Activated naive CD4-positive, alpha-beta T cell treated with anti-CD3 and anti-CD28 coated beads, Interleukin-2, amount 50 U/mL, for 24 hours (primary cell): ENCODE data around the gene STPG1.

Experiments used
- H3K27ac Mint-ChIP-seq: one replicate; pipeline ENCODE4 v1.8.0; 2021; ENCODE audit warnings: mild to moderate bottlenecking, mixed read lengths
- H3K27me3 Mint-ChIP-seq: one replicate; pipeline ENCODE4 v1.8.0; 2021; ENCODE audit warnings: mixed read lengths
- H3K36me3 Mint-ChIP-seq: one replicate; pipeline ENCODE4 v1.8.0; 2021; ENCODE audit warnings: mixed read lengths
- H3K4me1 Mint-ChIP-seq: one replicate; pipeline ENCODE4 v1.8.0; 2021; ENCODE audit warnings: mixed read lengths
- H3K4me3 Mint-ChIP-seq: one replicate; pipeline ENCODE4 v1.8.0; 2021; ENCODE audit warnings: mild to moderate bottlenecking, mixed read lengths
- H3K9me3 Mint-ChIP-seq: one replicate; pipeline ENCODE4 v1.8.0; 2021; ENCODE audit warnings: mixed read lengths

Gene STPG1

GRCh38 chr1:24349891-24350290 lies 63.7 kb downstream of the STPG1 start:
- H3K9me3 Mint-ChIP-seq = no peaks in the 10 kb centered on the region
- peak overlapping the region; percentile 57 for H3K27ac Mint-ChIP-seq
- no peaks in the 10 kb centered on the region for H3K36me3 Mint-ChIP-seq
- H3K4me3 Mint-ChIP-seq = no peak overlapping the region
- no peaks in the 10 kb centered on the region for H3K27me3 Mint-ChIP-seq
- H3K4me1 Mint-ChIP-seq = peaks cover 34% of the 10 kb centered on the region

- H3K36me3 Mint-ChIP-seq = no peaks in the 10 kb centered on the region
- no peak overlapping the region for H3K4me3 Mint-ChIP-seq
- no peak overlapping the region for H3K27ac Mint-ChIP-seq
- no peaks in the 10 kb centered on the region for H3K9me3 Mint-ChIP-seq
- no peaks in the 10 kb centered on the region for H3K27me3 Mint-ChIP-seq
- H3K4me1 Mint-ChIP-seq = peaks cover 34% of the 10 kb centered on the region
These were observed 65.4 kb downstream of the STPG1 start for GRCh38 chr1:24348196-24348595.

- Mint-ChIP-seq H3K4me3 (no peak overlapping the region), H3K36me3 (no peaks in the 10 kb centered on the region), H3K27ac (no peak overlapping the region), H3K27me3 (no peaks in the 10 kb centered on the region), H3K9me3 (no peaks in the 10 kb centered on the region), H3K4me1 (peaks cover 26% of the 10 kb centered on the region)
These were observed 66.2 kb downstream of the STPG1 start for GRCh38 chr1:24347159-24347934.

GRCh38 chr1:24345334-24345733 lies 68.2 kb downstream of the STPG1 start:
- H3K27ac Mint-ChIP-seq = no peak overlapping the region
- no peaks in the 10 kb centered on the region for H3K36me3 Mint-ChIP-seq
- H3K4me1 Mint-ChIP-seq = peaks cover 11% of the 10 kb centered on the region
- H3K9me3 Mint-ChIP-seq = no peaks in the 10 kb centered on the region
- no peak overlapping the region for H3K4me3 Mint-ChIP-seq
- no peaks in the 10 kb centered on the region for H3K27me3 Mint-ChIP-seq

GRCh38 chr1:24344090-24344742 lies 69.4 kb downstream of the STPG1 start:
- H3K36me3 Mint-ChIP-seq = no peaks in the 10 kb centered on the region
- H3K4me3 Mint-ChIP-seq = no peak overlapping the region
- no peak overlapping the region for H3K27ac Mint-ChIP-seq
- H3K27me3 Mint-ChIP-seq = no peaks in the 10 kb centered on the region
- no peaks in the 10 kb centered on the region for H3K4me1 Mint-ChIP-seq
- no peaks in the 10 kb centered on the region for H3K9me3 Mint-ChIP-seq

GRCh38 chr1:24343412-24344089 lies 70.0 kb downstream of the STPG1 start:
- no peaks in the 10 kb centered on the region for H3K36me3 Mint-ChIP-seq
- no peak overlapping the region for H3K27ac Mint-ChIP-seq
- no peak overlapping the region for H3K4me3 Mint-ChIP-seq
- H3K9me3 Mint-ChIP-seq = no peaks in the 10 kb centered on the region
- H3K4me1 Mint-ChIP-seq = no peaks in the 10 kb centered on the region
- no peaks in the 10 kb centered on the region for H3K27me3 Mint-ChIP-seq

GRCh38 chr1:24341260-24341659 lies 72.3 kb downstream of the STPG1 start:
- H3K27ac Mint-ChIP-seq = no peak overlapping the region
- no peak overlapping the region for H3K4me3 Mint-ChIP-seq
- no peaks in the 10 kb centered on the region for H3K4me1 Mint-ChIP-seq
- H3K27me3 Mint-ChIP-seq = peaks cover 1% of the 10 kb centered on the region
- no peaks in the 10 kb centered on the region for H3K36me3 Mint-ChIP-seq
- no peaks in the 10 kb centered on the region for H3K9me3 Mint-ChIP-seq

GRCh38 chr1:24340770-24341169 lies 72.8 kb downstream of the STPG1 start:
- Mint-ChIP-seq H3K27me3 (peaks cover 1% of the 10 kb centered on the region), H3K36me3 (no peaks in the 10 kb centered on the region), H3K4me1 (no peaks in the 10 kb centered on the region), H3K4me3 (no peak overlapping the region), H3K27ac (no peak overlapping the region), H3K9me3 (no peaks in the 10 kb centered on the region)

GRCh38 chr1:24339996-24340395 lies 73.6 kb downstream of the STPG1 start:
- Mint-ChIP-seq H3K27ac (no peak overlapping the region), H3K4me1 (no peaks in the 10 kb centered on the region), H3K4me3 (no peak overlapping the region), H3K9me3 (no peaks in the 10 kb centered on the region), H3K36me3 (no peaks in the 10 kb centered on the region), H3K27me3 (peaks cover 1% of the 10 kb centered on the region)

- Mint-ChIP-seq H3K27ac (no peak overlapping the region), H3K27me3 (peaks cover 1% of the 10 kb centered on the region), H3K4me3 (no peak overlapping the region), H3K4me1 (no peaks in the 10 kb centered on the region), H3K36me3 (no peaks in the 10 kb centered on the region), H3K9me3 (no peaks in the 10 kb centered on the region)
These were observed 75.1 kb downstream of the STPG1 start for GRCh38 chr1:24338447-24338846.

- H3K27me3 Mint-ChIP-seq = peaks cover 1% of the 10 kb centered on the region
- no peak overlapping the region for H3K27ac Mint-ChIP-seq
- no peaks in the 10 kb centered on the region for H3K4me1 Mint-ChIP-seq
- H3K36me3 Mint-ChIP-seq = no peaks in the 10 kb centered on the region
- no peaks in the 10 kb centered on the region for H3K9me3 Mint-ChIP-seq
- H3K4me3 Mint-ChIP-seq = no peak overlapping the region
These were observed 76.1 kb downstream of the STPG1 start for GRCh38 chr1:24337455-24337854.

GRCh38 chr1:24336075-24336474 lies 77.5 kb downstream of the STPG1 start:
- Mint-ChIP-seq H3K27me3 (peaks cover 1% of the 10 kb centered on the region), H3K36me3 (no peaks in the 10 kb centered on the region), H3K4me3 (no peak overlapping the region), H3K9me3 (no peaks in the 10 kb centered on the region), H3K27ac (no peak overlapping the region), H3K4me1 (no peaks in the 10 kb centered on the region)

- H3K4me1 Mint-ChIP-seq = no peaks in the 10 kb centered on the region
- peaks cover 6% of the 10 kb centered on the region for H3K27me3 Mint-ChIP-seq
- H3K9me3 Mint-ChIP-seq = no peaks in the 10 kb centered on the region
- H3K4me3 Mint-ChIP-seq = no peak overlapping the region
- H3K27ac Mint-ChIP-seq = no peak overlapping the region
- no peaks in the 10 kb centered on the region for H3K36me3 Mint-ChIP-seq
These were observed 81.5 kb downstream of the STPG1 start for GRCh38 chr1:24331961-24332673.

GRCh38 chr1:24329797-24330543 lies 83.6 kb downstream of the STPG1 start:
- H3K27me3 Mint-ChIP-seq = peaks cover 7% of the 10 kb centered on the region
- no peaks in the 10 kb centered on the region for H3K9me3 Mint-ChIP-seq
- no peak overlapping the region for H3K4me3 Mint-ChIP-seq
- no peak overlapping the region for H3K27ac Mint-ChIP-seq
- H3K36me3 Mint-ChIP-seq = no peaks in the 10 kb centered on the region
- H3K4me1 Mint-ChIP-seq = no peaks in the 10 kb centered on the region

- H3K36me3 Mint-ChIP-seq = no peaks in the 10 kb centered on the region
- H3K4me3 Mint-ChIP-seq = no peak overlapping the region
- H3K4me1 Mint-ChIP-seq = no peaks in the 10 kb centered on the region
- no peak overlapping the region for H3K27ac Mint-ChIP-seq
- H3K9me3 Mint-ChIP-seq = no peaks in the 10 kb centered on the region
- peaks cover 7% of the 10 kb centered on the region for H3K27me3 Mint-ChIP-seq
These were observed 84.3 kb downstream of the STPG1 start for GRCh38 chr1:24329331-24329730.
